ENCODE measurements around the gene C20orf141.

GRCh38 chr20:2835331-2835796 is 20.6 kb downstream of the C20orf141 start:
- TF ChIP-seq CTCF (IDR thresholded peaks at IDR 0.05): no peak
- TF ChIP-seq POLR2A (IDR thresholded peaks at IDR 0.05): no peak

All from heart left ventricle (tissue), 13 donors.